ENCODE measurements around the gene FANCC.

FANCC gene

DNA sequence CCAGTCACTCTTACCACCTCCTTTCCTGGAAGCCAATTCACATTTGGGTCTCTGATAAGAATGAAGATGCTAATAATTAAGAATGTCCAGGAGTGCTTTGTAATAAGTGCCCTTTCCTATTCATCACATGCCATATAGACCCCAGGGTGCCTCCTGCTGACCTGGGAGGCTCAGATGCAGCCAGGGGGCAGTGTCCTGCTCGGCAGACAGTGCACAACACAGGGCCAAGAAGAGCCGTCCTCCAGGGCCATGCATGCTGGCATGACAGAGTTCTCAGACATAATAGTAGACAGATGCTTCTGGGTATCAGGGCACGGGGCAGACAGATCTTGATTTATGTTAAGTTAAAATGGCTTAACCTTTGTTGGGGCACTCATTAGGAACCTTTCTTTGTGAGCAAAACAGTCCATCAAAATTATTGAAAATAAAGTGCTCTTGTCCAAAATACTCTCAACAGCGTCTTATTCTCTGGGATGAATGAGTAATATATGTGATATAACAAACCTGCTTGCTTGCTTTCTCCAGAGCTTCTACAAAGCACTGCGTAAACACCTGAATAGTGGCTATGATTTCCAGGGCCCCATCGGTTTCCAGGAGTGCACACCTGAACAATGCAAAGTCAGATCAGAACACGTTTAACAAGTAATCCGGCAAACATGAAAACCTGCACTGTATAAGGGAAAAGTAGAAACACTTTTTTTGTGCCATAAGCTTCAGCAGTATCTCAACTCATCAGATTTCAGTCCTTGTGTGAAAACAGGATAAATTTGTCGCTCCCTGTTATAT lies 192.7 kb downstream of the FANCC start:
- Histone ChIP-seq H3K9me3 (no peaks in the 10 kb centered on the region), H3K27ac (no peak overlapping the region), H3K36me3 (no peaks in the 10 kb centered on the region), H3K4me1 (ENCODE audit: control insufficient read depth in 1 of 2, insufficient read depth in 1 of 2, low read depth in 1 of 2, low read length in 1 of 2) (no peaks in the 10 kb centered on the region), H3K4me3 (ENCODE audit: low read depth in 1 of 2, low read length in 1 of 2) (no peak overlapping the region), H3K27me3 (no peaks in the 10 kb centered on the region)
- TF ChIP-seq, protein P1, sequence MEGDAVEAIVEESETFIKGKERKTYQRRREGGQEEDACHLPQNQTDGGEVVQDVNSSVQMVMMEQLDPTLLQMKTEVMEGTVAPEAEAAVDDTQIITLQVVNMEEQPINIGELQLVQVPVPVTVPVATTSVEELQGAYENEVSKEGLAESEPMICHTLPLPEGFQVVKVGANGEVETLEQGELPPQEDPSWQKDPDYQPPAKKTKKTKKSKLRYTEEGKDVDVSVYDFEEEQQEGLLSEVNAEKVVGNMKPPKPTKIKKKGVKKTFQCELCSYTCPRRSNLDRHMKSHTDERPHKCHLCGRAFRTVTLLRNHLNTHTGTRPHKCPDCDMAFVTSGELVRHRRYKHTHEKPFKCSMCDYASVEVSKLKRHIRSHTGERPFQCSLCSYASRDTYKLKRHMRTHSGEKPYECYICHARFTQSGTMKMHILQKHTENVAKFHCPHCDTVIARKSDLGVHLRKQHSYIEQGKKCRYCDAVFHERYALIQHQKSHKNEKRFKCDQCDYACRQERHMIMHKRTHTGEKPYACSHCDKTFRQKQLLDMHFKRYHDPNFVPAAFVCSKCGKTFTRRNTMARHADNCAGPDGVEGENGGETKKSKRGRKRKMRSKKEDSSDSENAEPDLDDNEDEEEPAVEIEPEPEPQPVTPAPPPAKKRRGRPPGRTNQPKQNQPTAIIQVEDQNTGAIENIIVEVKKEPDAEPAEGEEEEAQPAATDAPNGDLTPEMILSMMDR (IDR thresholded peaks at IDR 0.05): no peak

DNA sequence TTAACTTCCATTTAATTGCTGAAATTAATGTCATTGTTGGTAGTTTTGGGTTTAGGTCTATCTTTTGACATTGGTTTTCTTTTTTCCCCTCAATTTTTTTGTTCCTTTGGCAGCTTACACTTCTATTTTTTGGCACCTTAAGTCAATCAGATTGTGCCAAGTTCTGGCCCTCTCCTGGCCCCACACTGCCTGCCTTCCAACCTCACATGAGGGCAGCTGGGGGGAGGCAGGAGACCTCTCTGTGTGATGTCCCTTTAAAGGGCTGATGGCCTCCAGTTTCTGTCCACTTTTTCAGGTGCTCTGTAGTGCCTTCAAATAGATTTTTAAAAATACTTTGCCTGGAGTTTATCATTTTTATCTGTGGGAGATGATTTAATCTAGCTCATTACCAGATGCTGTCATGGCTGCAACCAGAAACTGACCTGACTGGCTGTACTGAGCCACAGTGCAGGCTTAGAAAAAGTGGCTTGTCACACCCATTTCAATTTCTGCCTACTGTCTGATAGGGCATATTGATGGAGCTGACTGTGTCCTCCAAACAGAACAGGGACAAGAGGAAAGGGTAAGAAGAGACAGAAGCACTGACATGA lies 196.6 kb downstream of the FANCC start:
- TF ChIP-seq, protein P1 (IDR thresholded peaks at IDR 0.05): no peak
- H3K4me3 ChIP-seq (ENCODE audit: low read depth in 1 of 2, low read length in 1 of 2): no peak overlapping the region
- no peaks in the 10 kb centered on the region for H3K36me3 ChIP-seq
- H3K4me1 ChIP-seq (ENCODE audit: control insufficient read depth in 1 of 2, insufficient read depth in 1 of 2, low read depth in 1 of 2, low read length in 1 of 2): no peaks in the 10 kb centered on the region
- no peaks in the 10 kb centered on the region for H3K27me3 ChIP-seq
- H3K9me3 ChIP-seq: no peaks in the 10 kb centered on the region
- no peak overlapping the region for H3K27ac ChIP-seq

DNA sequence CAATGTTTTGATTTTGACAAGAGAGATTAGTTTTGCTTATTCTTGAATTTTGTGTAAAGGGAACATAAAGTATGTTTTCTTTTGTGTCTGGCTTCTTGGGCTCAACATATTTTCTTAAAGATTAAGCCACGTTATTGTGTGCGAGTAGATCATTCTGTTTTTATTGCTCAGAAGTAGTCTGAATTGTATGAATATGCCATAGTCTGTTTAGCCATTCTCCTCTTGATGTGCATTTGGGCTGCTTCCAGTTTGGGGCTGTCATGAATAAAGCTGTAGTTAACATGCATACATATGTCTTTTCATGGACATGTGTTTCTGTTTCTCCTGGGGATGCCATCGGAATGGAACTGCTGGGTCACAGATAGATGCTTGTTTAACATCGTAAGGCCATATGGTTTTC lies 198.9 kb downstream of the FANCC start:
- Histone ChIP-seq H3K9me3 (no peaks in the 10 kb centered on the region), H3K4me3 (ENCODE audit: low read depth in 1 of 2, low read length in 1 of 2) (no peak overlapping the region), H3K36me3 (no peaks in the 10 kb centered on the region), H3K27ac (no peak overlapping the region), H3K4me1 (ENCODE audit: control insufficient read depth in 1 of 2, insufficient read depth in 1 of 2, low read depth in 1 of 2, low read length in 1 of 2) (no peaks in the 10 kb centered on the region), H3K27me3 (no peaks in the 10 kb centered on the region)
- TF ChIP-seq, protein P1 (IDR thresholded peaks at IDR 0.05): no peak

DNA sequence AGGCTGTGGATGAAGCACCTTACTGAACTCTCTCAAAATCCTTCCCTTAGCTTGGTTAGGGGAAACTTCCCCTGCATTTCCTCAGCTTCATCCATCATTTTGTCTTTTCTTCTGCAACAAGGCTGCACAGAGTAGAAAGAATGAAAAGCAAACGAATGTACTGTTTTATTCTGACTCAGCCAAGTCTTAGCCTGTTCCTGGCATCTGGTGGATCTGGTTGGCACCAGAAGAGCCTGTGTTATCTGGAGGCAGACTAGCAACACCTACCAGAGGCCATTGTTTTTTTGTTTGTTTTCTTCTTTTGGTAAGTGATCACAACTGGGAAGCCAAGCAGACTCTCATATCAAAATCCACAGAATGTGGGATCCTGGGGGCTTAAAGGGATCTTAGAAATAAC lies 200.7 kb downstream of the FANCC start:
- Histone ChIP-seq H3K27me3 (no peaks in the 10 kb centered on the region), H3K36me3 (no peaks in the 10 kb centered on the region), H3K4me1 (ENCODE audit: control insufficient read depth in 1 of 2, insufficient read depth in 1 of 2, low read depth in 1 of 2, low read length in 1 of 2) (no peaks in the 10 kb centered on the region), H3K4me3 (ENCODE audit: low read depth in 1 of 2, low read length in 1 of 2) (no peak overlapping the region), H3K27ac (no peak overlapping the region), H3K9me3 (no peaks in the 10 kb centered on the region)
- TF ChIP-seq, protein P1 (IDR thresholded peaks at IDR 0.05): no peak

DNA sequence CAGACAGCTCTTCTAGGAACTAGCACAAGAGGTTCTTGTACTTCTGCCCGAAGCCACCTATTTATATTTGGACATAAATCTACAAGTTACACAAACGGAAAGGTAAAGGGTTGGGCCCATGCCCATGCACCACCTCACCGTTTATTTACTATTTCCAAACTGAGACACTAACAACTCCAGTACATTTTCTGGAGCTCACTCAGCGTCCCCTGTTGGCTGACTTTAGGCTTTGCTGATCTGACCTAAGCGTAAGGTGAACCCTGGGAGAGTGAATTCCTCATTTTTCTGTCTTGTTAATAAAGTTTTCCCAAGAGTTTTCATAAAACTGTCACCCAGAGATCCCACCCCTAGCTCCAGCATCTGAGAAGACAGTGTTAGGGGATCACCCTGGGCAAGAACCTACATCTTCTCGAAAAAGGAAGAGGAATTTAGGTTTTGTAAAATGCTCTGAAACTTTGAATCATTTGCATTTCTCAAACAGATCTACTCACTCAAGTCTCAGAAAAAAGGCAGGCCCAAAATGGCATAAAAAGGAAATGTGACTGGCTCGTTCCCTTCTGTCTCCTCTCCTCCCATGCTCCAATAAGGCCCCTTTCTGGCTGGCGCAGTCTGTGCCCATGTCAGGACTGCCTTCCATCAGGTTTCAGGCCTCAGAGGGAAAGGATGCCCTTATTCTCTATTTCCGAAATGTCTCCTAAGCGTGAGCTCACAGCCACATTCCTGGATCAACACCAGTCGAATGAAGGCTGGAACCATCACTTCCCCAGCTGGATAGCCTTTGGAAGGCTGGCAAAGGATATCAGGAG lies 201.3 kb downstream of the FANCC start:
- TF ChIP-seq, protein P1 (IDR thresholded peaks at IDR 0.05): no peak
- Histone ChIP-seq H3K27me3 (no peaks in the 10 kb centered on the region), H3K4me1 (ENCODE audit: control insufficient read depth in 1 of 2, insufficient read depth in 1 of 2, low read depth in 1 of 2, low read length in 1 of 2) (no peaks in the 10 kb centered on the region), H3K27ac (no peak overlapping the region), H3K9me3 (no peaks in the 10 kb centered on the region), H3K4me3 (ENCODE audit: low read depth in 1 of 2, low read length in 1 of 2) (no peak overlapping the region), H3K36me3 (no peaks in the 10 kb centered on the region)
